ENCODE results near the gene JAKMIP1. TPM values are rescaled to one million over a fixed set of nuclear protein-coding genes. Genes with fewer than 3 reads are reported as not detected.

The JAKMIP1 gene
- total and polyA plus RNA-seq, 4 donors: 0.08 to 0.50 (median 0.22) TPM

- 1 to 2% methylated on average over 27 of the region's 27 CpGs for WGBS, 2 donors
- no peak overlapping the region for H3K4me3 ChIP-seq (ENCODE audit: low read length in 2 of 2)
- intact Hi-C loops (cut with DNase I): no loop called here
- peaks cover 2% of the 10 kb centered on the region for H3K9me3 ChIP-seq (ENCODE audit: control insufficient read depth, low read length)
- DNase-seq: no peak
- H3K27ac ChIP-seq (ENCODE audit: low read depth in 1 of 2, low read length in 2 of 2): no peak overlapping the region
- no peaks in the 10 kb centered on the region for H3K36me3 ChIP-seq (ENCODE audit: control insufficient read depth in 1 of 2, insufficient read depth in 2 of 2, low read length in 1 of 2)
- ATAC-seq (ENCODE audit: low FRiP score): no peak
- H3K4me1 ChIP-seq (ENCODE audit: control insufficient read depth in 1 of 2, insufficient read depth in 2 of 2, low read length in 2 of 2): no peaks in the 10 kb centered on the region
- H3K27me3 ChIP-seq (ENCODE audit: control insufficient read depth in 1 of 2, insufficient read depth in 2 of 2, low read length in 1 of 2): no peaks in the 10 kb centered on the region
Observed at GRCh38 chr4:6198768-6199421, 1.5 kb downstream of the JAKMIP1 start.

GRCh38 chr4:6198278-6198677 is 2.1 kb downstream of the JAKMIP1 start:
- WGBS, 2 donors: 40 to 43% methylated on average over 6 of the region's 6 CpGs
- H3K27me3 ChIP-seq (ENCODE audit: control insufficient read depth in 1 of 2, insufficient read depth in 2 of 2, low read length in 1 of 2): no peaks in the 10 kb centered on the region
- no peak for ATAC-seq (ENCODE audit: low FRiP score)

DNA sequence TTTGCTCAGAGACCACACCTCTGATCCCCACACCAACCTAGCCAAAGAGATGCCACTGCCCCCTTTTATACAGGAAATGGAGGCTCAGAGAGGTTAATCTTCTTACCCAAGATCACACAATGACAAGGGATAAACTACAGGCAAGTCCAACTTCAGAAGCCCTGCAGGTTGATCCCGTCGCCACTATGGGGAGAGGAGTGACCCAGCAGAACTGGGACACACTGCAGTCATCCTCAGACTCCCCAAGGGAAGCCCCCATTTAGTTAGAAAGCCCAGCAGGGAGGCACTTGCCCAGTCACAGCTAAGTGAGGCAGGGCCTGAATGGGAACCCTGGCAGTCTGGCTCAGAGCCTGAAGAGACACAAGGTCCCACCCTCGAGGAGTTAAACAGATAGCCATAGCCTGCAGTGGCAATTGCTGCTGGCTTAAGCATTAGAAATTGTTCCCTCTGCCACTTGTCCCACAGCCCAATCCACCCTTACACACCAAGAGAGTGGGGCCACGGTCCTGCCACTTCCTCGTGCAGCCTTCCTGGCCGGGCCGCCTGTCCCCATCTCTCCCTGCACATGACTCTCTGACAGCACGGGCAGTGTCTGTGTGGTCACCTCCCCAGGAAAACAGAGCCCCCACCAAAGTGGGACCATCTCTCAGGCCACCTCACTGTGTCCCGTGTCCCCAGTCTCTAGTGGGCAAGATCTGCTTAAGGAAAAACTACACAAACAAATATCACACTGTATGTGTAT is 2.7 kb downstream of the JAKMIP1 start:
- H3K27ac ChIP-seq (ENCODE audit: low read depth in 1 of 2, low read length in 2 of 2): no peak overlapping the region
- intact Hi-C loops (cut with DNase I): no loop called here
- no peaks in the 10 kb centered on the region for H3K36me3 ChIP-seq (ENCODE audit: control insufficient read depth in 1 of 2, insufficient read depth in 2 of 2, low read length in 1 of 2)
- H3K27me3 ChIP-seq (ENCODE audit: control insufficient read depth in 1 of 2, insufficient read depth in 2 of 2, low read length in 1 of 2): no peaks in the 10 kb centered on the region
- DNase-seq (no peak), ATAC-seq (ENCODE audit: low FRiP score) (no peak)
- no peak overlapping the region for H3K4me3 ChIP-seq (ENCODE audit: low read length in 2 of 2)
- no peaks in the 10 kb centered on the region for H3K4me1 ChIP-seq (ENCODE audit: control insufficient read depth in 1 of 2, insufficient read depth in 2 of 2, low read length in 2 of 2)
- peaks cover 2% of the 10 kb centered on the region for H3K9me3 ChIP-seq (ENCODE audit: control insufficient read depth, low read length)
- 61 to 65% methylated on average over 9 of the region's 9 CpGs for WGBS, 2 donors

More at GRCh38 chr4:6198278-6198677, 2.1 kb downstream of the JAKMIP1 start:
- Histone ChIP-seq H3K9me3 (ENCODE audit: control insufficient read depth, low read length) (peaks cover 2% of the 10 kb centered on the region), H3K36me3 (ENCODE audit: control insufficient read depth in 1 of 2, insufficient read depth in 2 of 2, low read length in 1 of 2) (no peaks in the 10 kb centered on the region), H3K4me1 (ENCODE audit: control insufficient read depth in 1 of 2, insufficient read depth in 2 of 2, low read length in 2 of 2) (no peaks in the 10 kb centered on the region), H3K4me3 (ENCODE audit: low read length in 2 of 2) (no peak overlapping the region), H3K27ac (ENCODE audit: low read depth in 1 of 2, low read length in 2 of 2) (no peak overlapping the region)
- DNase-seq: no peak
- intact Hi-C loops (cut with DNase I): no loop called here

DNA sequence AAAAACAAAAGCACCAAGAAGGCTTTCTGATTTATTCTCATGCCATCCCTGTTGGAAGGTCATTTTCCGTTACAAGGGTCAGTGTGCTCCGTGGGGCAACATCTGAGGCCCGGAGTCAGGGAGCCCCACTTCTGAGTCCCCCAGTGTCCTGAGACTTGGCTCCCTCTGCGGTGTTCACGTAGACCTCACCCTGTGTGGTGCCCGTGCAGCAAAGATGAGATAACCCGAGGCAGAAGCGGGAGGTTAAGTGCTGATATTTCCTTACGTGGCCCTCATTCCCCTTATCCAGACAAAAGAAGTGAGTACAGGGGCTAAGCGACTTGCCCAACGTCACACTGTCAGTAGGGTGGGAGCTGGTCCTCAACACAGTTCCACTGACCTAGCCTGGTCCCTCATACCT is 3.5 kb downstream of the JAKMIP1 start:
- WGBS, 2 donors: 78 to 85% methylated on average over 11 of the region's 11 CpGs
- no peak for ATAC-seq (ENCODE audit: low FRiP score)
- Histone ChIP-seq H3K4me3 (ENCODE audit: low read length in 2 of 2) (no peak overlapping the region), H3K9me3 (ENCODE audit: control insufficient read depth, low read length) (peaks cover 2% of the 10 kb centered on the region), H3K4me1 (ENCODE audit: control insufficient read depth in 1 of 2, insufficient read depth in 2 of 2, low read length in 2 of 2) (no peaks in the 10 kb centered on the region), H3K36me3 (ENCODE audit: control insufficient read depth in 1 of 2, insufficient read depth in 2 of 2, low read length in 1 of 2) (no peaks in the 10 kb centered on the region), H3K27ac (ENCODE audit: low read depth in 1 of 2, low read length in 2 of 2) (no peak overlapping the region), H3K27me3 (ENCODE audit: control insufficient read depth in 1 of 2, insufficient read depth in 2 of 2, low read length in 1 of 2) (no peaks in the 10 kb centered on the region)
- DNase-seq: no peak
- intact Hi-C loops (cut with DNase I): no loop called here

GRCh38 chr4:6196324-6196723 is 4.0 kb downstream of the JAKMIP1 start:
- ATAC-seq (ENCODE audit: low FRiP score): no peak
- DNase-seq: no peak
- WGBS, 2 donors: 69 to 85% methylated on average over 8 of the region's 8 CpGs
- H3K4me1 ChIP-seq (ENCODE audit: control insufficient read depth in 1 of 2, insufficient read depth in 2 of 2, low read length in 2 of 2): no peaks in the 10 kb centered on the region
- intact Hi-C loops (cut with DNase I): no loop called here
- H3K27me3 ChIP-seq (ENCODE audit: control insufficient read depth in 1 of 2, insufficient read depth in 2 of 2, low read length in 1 of 2): no peaks in the 10 kb centered on the region
- H3K4me3 ChIP-seq (ENCODE audit: low read length in 2 of 2): no peak overlapping the region
- no peak overlapping the region for H3K27ac ChIP-seq (ENCODE audit: low read depth in 1 of 2, low read length in 2 of 2)
- no peaks in the 10 kb centered on the region for H3K36me3 ChIP-seq (ENCODE audit: control insufficient read depth in 1 of 2, insufficient read depth in 2 of 2, low read length in 1 of 2)
- H3K9me3 ChIP-seq (ENCODE audit: control insufficient read depth, low read length): no peaks in the 10 kb centered on the region

DNA sequence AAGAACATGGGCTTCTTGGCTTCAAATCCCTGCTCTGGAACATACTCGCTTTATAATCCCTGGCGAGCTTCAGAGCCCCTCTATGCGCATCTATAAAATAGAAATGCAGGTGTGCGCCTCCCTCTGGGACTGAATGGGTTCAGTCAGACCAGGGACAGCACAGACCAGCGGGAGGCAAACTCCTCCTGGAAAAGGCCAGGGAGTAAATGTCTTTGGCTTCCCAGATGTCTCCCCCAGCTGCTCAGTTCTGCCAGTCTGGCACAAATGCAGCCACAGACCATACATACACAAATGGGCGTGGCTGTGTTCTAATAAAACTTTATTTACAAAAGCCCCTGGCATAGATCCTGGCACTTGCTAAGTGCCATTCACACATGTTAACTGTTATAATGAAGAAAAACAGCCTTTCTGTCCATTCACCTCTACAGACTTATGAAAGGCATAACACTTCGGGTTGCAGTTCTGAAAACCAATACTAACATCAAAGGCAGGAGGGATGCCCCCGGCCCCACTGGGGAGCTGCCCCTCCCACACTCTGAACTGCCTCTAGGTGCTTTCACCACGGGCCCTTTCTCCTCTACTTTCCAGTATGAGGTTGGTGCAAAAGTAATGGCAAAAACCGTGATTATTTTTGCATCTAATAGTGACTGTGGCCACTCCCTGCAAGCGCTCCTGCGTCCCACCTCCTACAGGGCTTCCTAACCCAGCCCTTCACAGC is 4.6 kb downstream of the JAKMIP1 start:
- H3K9me3 ChIP-seq (ENCODE audit: control insufficient read depth, low read length): no peaks in the 10 kb centered on the region
- DNase-seq: no peak
- H3K27me3 ChIP-seq (ENCODE audit: control insufficient read depth in 1 of 2, insufficient read depth in 2 of 2, low read length in 1 of 2): no peaks in the 10 kb centered on the region
- intact Hi-C loops (cut with DNase I): no loop called here
- no peak overlapping the region for H3K4me3 ChIP-seq (ENCODE audit: low read length in 2 of 2)
- ATAC-seq (ENCODE audit: low FRiP score): no peak
- WGBS, 2 donors: 53 to 57% methylated on average over 12 of the region's 12 CpGs
- no peaks in the 10 kb centered on the region for H3K4me1 ChIP-seq (ENCODE audit: control insufficient read depth in 1 of 2, insufficient read depth in 2 of 2, low read length in 2 of 2)
- H3K27ac ChIP-seq (ENCODE audit: low read depth in 1 of 2, low read length in 2 of 2): no peak overlapping the region
- no peaks in the 10 kb centered on the region for H3K36me3 ChIP-seq (ENCODE audit: control insufficient read depth in 1 of 2, insufficient read depth in 2 of 2, low read length in 1 of 2)

GRCh38 chr4:6194458-6195195 is 5.7 kb downstream of the JAKMIP1 start:
- no peak for DNase-seq
- Histone ChIP-seq H3K36me3 (ENCODE audit: control insufficient read depth in 1 of 2, insufficient read depth in 2 of 2, low read length in 1 of 2) (no peaks in the 10 kb centered on the region), H3K27ac (ENCODE audit: low read depth in 1 of 2, low read length in 2 of 2) (no peak overlapping the region), H3K4me3 (ENCODE audit: low read length in 2 of 2) (no peak overlapping the region), H3K27me3 (ENCODE audit: control insufficient read depth in 1 of 2, insufficient read depth in 2 of 2, low read length in 1 of 2) (no peaks in the 10 kb centered on the region), H3K4me1 (ENCODE audit: control insufficient read depth in 1 of 2, insufficient read depth in 2 of 2, low read length in 2 of 2) (no peaks in the 10 kb centered on the region), H3K9me3 (ENCODE audit: control insufficient read depth, low read length) (no peaks in the 10 kb centered on the region)
- intact Hi-C loops (cut with DNase I): no loop called here
- ATAC-seq (ENCODE audit: low FRiP score): no peak
- 73 to 77% methylated on average over 12 of the region's 12 CpGs for WGBS, 2 donors

DNA sequence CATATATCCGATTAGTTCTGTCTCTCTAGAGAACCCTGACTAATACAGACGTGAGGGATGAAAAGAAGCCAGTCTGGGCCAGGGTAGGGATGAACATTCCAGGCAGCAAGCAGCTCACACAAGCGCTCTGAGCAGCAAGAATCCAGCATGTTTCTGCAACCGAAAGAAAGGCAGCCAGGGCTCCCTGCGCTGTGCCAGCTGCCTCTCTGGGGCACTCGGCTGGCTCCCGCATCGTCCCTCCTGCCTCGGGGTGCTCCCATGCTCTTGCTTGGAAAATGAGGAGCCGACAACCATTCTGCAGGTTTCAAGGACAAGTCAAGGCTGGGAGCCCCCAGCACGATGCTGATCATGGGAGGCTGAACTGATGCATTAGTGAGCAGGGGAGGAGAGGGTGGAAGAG is 7.0 kb downstream of the JAKMIP1 start:
- ATAC-seq (ENCODE audit: low FRiP score) (no peak), DNase-seq (peak in 1 of 2 donors; percentile 51)
- H3K27ac ChIP-seq (ENCODE audit: low read depth in 1 of 2, low read length in 2 of 2): no peak overlapping the region
- no peaks in the 10 kb centered on the region for H3K4me1 ChIP-seq (ENCODE audit: control insufficient read depth in 1 of 2, insufficient read depth in 2 of 2, low read length in 2 of 2)
- WGBS, 2 donors: 78 to 79% methylated on average over 11 of the region's 11 CpGs
- intact Hi-C loops (cut with DNase I): no loop called here
- H3K9me3 ChIP-seq (ENCODE audit: control insufficient read depth, low read length): no peaks in the 10 kb centered on the region
- H3K4me3 ChIP-seq (ENCODE audit: low read length in 2 of 2): no peak overlapping the region
- H3K27me3 ChIP-seq (ENCODE audit: control insufficient read depth in 1 of 2, insufficient read depth in 2 of 2, low read length in 1 of 2): no peaks in the 10 kb centered on the region
- no peaks in the 10 kb centered on the region for H3K36me3 ChIP-seq (ENCODE audit: control insufficient read depth in 1 of 2, insufficient read depth in 2 of 2, low read length in 1 of 2)

All from aorta (tissue), 5 donors.